GM12878 (cell line): ENCODE measurements around the gene AGAP1. TPM values are rescaled to one million over a fixed set of nuclear protein-coding genes. Genes with fewer than 3 reads are reported as not detected.

Experiments used
- ESRRA ChIP-seq: IDR thresholded peaks from 2 replicates; pipeline ENCODE4 v1.6.1; 2012; ENCODE audit warnings: mild to moderate bottlenecking, low read length, improper control_type of control experiment
- FOS ChIP-seq: IDR thresholded peaks from 3 replicates; pipeline ENCODE4 v1.6.1; 2011; ENCODE audit warnings: borderline replicate concordance; ENCODE audit not compliant: insufficient read length; ENCODE audit errors: extremely low read depth
- FOXK2 ChIP-seq: fragments of 450-650 bp; IDR thresholded peaks from 2 replicates; pipeline ENCODE4 v1.6.1; 2017; ENCODE audit warnings: mild to moderate bottlenecking, moderate library complexity
- FOXM1 ChIP-seq: IDR thresholded peaks from 2 replicates; pipeline ENCODE4 v1.6.1; 2012; ENCODE audit warnings: low read depth, mild to moderate bottlenecking, inconsistent platforms, low read length, moderate library complexity
- IKZF1 ChIP-seq: fragments of 450-650 bp; conservative IDR thresholded peaks from 2 replicates; pipeline ENCODE4 v1.6.1; 2017; ENCODE audit warnings: antibody characterized with exemption, mild to moderate bottlenecking
- IRF5 ChIP-seq: fragments of 450-650 bp; IDR thresholded peaks from 2 replicates; pipeline ENCODE4 v1.6.1; 2017; ENCODE audit warnings: borderline replicate concordance
- PRDM15 ChIP-seq: fragments of 450-650 bp; formaldehyde crosslinking; IDR thresholded peaks from 2 replicates; pipeline ENCODE4 v1.4.0; 2020; ENCODE audit warnings: mild to moderate bottlenecking, moderate library complexity
- RUNX3 ChIP-seq: IDR thresholded peaks from 2 replicates; pipeline ENCODE4 v1.6.1; 2012; ENCODE audit warnings: low read length, inconsistent platforms
- SP1 ChIP-seq: IDR thresholded peaks from one replicate; pipeline ENCODE4 v1.6.1; 2011; ENCODE audit warnings: low read depth, low read length
- USF2 ChIP-seq: IDR thresholded peaks from 2 replicates; pipeline ENCODE4 v1.6.1; 2011; ENCODE audit warnings: low read depth, low read length, improper control_type of control experiment, borderline replicate concordance
- polyA plus RNA-seq, 11 experiments: library from polyadenylated mRNA; depleted of rRNA in 4 of 11; unstranded in 6 of 11; stranded (reverse) in 5 of 11; fragments of >200 nt; fragmentation: Nextera tagmentation in 4 of 11; fragmentation: Illumina TruSeq in 1 of 11; extraction: Ambion mirVana in 4 of 11; extraction: Trizol in 1 of 11; gene quantifications; 1 replicate in 1 of 11; 2 replicates in 10 of 11; pipeline versions ENCODE4 v1.2.1 to v1.2.3, GENCODE V29; 2011 to 2016; ENCODE audit warnings: inconsistent platforms in 2 of 11, missing spikeins in 2 of 11, low read depth in 1 of 11
- total RNA-seq, 4 experiments: library from RNA; depleted of rRNA in 3 of 4; stranded (reverse); fragments of >200 nt in 3 of 4; fragmentation: Illumina TruSeq in 1 of 4; extraction: Trizol in 1 of 4; gene quantifications; 2 replicates each; pipeline versions ENCODE4 v1.2.1 to v1.2.3, GENCODE V29; 2013 to 2021
- TF ChIP-seq, protein P1 (sequence below): IDR thresholded peaks from 2 replicates; pipeline ENCODE4 v1.6.1; 2012; ENCODE audit warnings: low read depth, low read length, improper control_type of control experiment

The AGAP1 gene
- total and polyA plus RNA-seq, 10 of the 15 experiments (the other 5 are each of a cell fraction or from before 2014, with no cell fraction given) = 0.05 to 0.15 (median 0.06) TPM; not detected in 7

DNA sequence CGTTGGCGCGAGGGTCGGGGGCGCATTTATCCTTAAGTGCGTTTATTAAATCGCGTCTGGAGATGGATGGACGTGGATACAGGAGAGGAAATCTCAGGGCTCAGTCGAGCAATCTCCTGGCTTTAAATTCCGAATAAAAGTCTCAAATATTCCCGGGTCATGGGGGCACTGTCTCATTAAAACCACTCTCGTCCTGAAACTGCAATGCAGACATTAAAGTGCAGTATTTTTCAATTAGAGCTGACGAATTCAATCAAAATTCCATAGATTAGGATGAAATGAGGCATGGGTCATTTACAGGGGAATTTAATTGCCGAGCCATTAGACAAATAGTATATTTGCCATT, 685.0 kb downstream of the AGAP1 start (continued):
- TF ChIP-seq USF2 = no peak
- TF ChIP-seq IKZF1 = no peak
- TF ChIP-seq ESRRA = no peak
- TF ChIP-seq FOS = no peak
- no peak for TF ChIP-seq IRF5
- no peak for TF ChIP-seq SP1
- TF ChIP-seq FOXM1 = no peak
- no peak for TF ChIP-seq PRDM15 (CRISPR knock-in tag)
- TF ChIP-seq, protein P1, sequence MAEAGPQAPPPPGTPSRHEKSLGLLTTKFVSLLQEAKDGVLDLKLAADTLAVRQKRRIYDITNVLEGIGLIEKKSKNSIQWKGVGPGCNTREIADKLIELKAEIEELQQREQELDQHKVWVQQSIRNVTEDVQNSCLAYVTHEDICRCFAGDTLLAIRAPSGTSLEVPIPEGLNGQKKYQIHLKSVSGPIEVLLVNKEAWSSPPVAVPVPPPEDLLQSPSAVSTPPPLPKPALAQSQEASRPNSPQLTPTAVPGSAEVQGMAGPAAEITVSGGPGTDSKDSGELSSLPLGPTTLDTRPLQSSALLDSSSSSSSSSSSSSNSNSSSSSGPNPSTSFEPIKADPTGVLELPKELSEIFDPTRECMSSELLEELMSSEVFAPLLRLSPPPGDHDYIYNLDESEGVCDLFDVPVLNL = no peak
- no peak for TF ChIP-seq FOXK2
- TF ChIP-seq RUNX3 = no peak
